Measurements from ENCODE around the gene EGFR.
A peak's percentile ranks its signal among the peaks of the same experiment; 100 is the strongest.

EGFR gene

GRCh38 chr7:55073976-55074528 lies 55.2 kb downstream of the EGFR start:
- Histone ChIP-seq H2AFZ (ENCODE audit: low read depth, low read length) (no peak overlapping the region), H3K4me3 (ENCODE audit: low read length) (peak overlapping the region; percentile 59), H3K4me1 (ENCODE audit: low read length) (peaks cover 65% of the 10 kb centered on the region), H3K36me3 (replicated peaks; ENCODE audit: low read depth, low read length) (peaks cover 8% of the 10 kb centered on the region), H3K9me3 (ENCODE audit: insufficient read depth, low read length) (0 out of 2 replicates have a peak, but pooled peaks cover 6% of the 10 kb centered on the region), H3K9ac (ENCODE audit: low read length) (peak overlapping the region; percentile 73; the same call in 1 of the 2 replicates), H3K79me2 (ENCODE audit: low read length) (no peaks in the 10 kb centered on the region), H3K27ac (ENCODE audit: low read length) (peak overlapping the region; percentile 95), H3K4me2 (ENCODE audit: low read length) (peak overlapping the region; percentile 79), H4K20me1 (ENCODE audit: insufficient read depth, low read length) (no peaks in the 10 kb centered on the region), H3K27me3 (ENCODE audit: low read depth, low read length) (peaks cover 3% of the 10 kb centered on the region; the same call in 1 of the 2 replicates)
- TF ChIP-seq, protein P1, sequence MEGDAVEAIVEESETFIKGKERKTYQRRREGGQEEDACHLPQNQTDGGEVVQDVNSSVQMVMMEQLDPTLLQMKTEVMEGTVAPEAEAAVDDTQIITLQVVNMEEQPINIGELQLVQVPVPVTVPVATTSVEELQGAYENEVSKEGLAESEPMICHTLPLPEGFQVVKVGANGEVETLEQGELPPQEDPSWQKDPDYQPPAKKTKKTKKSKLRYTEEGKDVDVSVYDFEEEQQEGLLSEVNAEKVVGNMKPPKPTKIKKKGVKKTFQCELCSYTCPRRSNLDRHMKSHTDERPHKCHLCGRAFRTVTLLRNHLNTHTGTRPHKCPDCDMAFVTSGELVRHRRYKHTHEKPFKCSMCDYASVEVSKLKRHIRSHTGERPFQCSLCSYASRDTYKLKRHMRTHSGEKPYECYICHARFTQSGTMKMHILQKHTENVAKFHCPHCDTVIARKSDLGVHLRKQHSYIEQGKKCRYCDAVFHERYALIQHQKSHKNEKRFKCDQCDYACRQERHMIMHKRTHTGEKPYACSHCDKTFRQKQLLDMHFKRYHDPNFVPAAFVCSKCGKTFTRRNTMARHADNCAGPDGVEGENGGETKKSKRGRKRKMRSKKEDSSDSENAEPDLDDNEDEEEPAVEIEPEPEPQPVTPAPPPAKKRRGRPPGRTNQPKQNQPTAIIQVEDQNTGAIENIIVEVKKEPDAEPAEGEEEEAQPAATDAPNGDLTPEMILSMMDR (IDR thresholded peaks at IDR 0.05; ENCODE audit: low read depth, low read length) = no peak
- 0 out of 2 replicates have a peak, but pooled peaks have one; percentile 60 for TF ChIP-seq EZH2phosphoT487 (IDR thresholded peaks at IDR 0.05; ENCODE audit: low read depth)

DNA sequence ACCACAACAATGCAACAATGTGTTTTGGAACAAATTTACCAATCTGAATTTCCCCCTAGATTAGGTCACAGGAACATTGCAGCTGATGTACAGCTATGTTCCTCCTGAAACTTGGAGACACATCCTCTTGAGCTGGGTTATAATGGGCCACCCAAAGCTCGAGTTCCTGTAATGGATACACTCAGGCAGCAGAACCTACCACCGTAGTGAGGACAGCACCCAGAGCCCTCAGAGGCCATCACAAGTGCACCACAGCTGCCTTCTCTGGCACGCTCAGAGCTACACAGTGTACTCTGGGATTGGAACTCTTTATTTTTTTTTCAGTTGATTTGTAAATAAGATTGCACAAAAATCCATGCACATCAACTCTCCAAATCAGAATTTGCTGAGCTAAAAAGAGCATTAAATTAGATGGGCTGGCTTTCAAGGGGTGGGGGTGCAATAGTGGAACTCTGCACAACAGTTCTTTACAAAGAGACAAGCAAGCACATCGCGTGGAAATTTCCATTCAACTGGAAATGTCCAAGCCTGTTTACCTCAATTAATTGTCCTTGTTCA lies 56.7 kb downstream of the EGFR start:
- H3K36me3 ChIP-seq (replicated peaks; ENCODE audit: low read depth, low read length) = peaks cover 8% of the 10 kb centered on the region
- peaks cover 50% of the 10 kb centered on the region for H3K4me1 ChIP-seq (ENCODE audit: low read length)
- 0 out of 2 replicates have a peak, but pooled peaks cover 6% of the 10 kb centered on the region for H3K9me3 ChIP-seq (ENCODE audit: insufficient read depth, low read length)
- no peak overlapping the region for H3K9ac ChIP-seq (ENCODE audit: low read length)
- no peak overlapping the region for H3K27ac ChIP-seq (ENCODE audit: low read length)
- peak overlapping the region; percentile 79; the same call in 1 of the 2 replicates for H3K4me2 ChIP-seq (ENCODE audit: low read length)
- TF ChIP-seq EZH2phosphoT487 (IDR thresholded peaks at IDR 0.05; ENCODE audit: low read depth) = no peak
- TF ChIP-seq, protein P1 (IDR thresholded peaks at IDR 0.05; ENCODE audit: low read depth, low read length) = no peak
- H4K20me1 ChIP-seq (ENCODE audit: insufficient read depth, low read length) = no peaks in the 10 kb centered on the region
- H3K4me3 ChIP-seq (ENCODE audit: low read length) = no peak overlapping the region
- no peaks in the 10 kb centered on the region for H3K79me2 ChIP-seq (ENCODE audit: low read length)
- peaks cover 3% of the 10 kb centered on the region; the same call in 1 of the 2 replicates for H3K27me3 ChIP-seq (ENCODE audit: low read depth, low read length)
- H2AFZ ChIP-seq (ENCODE audit: low read depth, low read length) = no peak overlapping the region

DNA sequence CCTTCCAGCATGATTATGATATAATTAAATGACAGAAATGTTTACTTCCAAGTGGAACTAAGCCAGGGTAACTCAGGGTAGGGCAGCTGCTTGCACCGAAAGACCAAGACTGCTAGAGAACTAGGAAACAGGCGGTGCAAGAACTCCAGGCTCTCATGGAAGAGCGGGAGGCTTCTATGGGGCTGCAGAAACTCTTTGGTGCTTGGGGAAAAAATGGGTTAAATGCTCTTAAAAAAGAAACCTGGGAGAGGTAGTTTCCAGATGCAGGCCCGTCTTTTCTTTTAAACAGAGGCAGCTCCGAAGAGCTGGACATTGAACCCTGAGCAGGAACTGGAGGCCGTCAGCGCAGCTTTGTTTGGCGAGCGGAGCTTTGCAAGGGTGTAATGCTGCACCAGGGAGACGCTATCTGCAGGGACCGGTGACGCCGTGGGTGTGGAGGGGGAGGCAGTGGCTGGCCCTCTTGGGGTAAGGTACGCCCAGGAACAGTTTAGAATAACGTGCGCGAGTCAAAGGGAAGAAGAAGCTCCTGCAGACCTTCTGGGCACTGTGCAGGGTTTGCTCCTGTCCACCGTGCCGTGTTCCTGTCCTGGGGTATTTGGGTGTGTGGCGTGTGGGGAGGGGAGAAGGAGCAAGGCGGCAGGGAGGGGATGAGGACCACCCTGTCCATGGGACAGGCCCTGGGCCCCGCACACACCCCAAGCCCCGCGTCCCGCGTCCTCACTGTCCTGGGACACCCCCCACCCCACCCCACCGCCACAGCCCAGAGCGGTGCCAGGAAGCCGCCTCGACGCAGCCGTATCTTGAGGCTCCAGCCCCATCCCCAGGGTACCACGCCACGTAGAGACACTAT lies 59.0 kb downstream of the EGFR start:
- Histone ChIP-seq H4K20me1 (ENCODE audit: insufficient read depth, low read length) (no peaks in the 10 kb centered on the region), H3K79me2 (ENCODE audit: low read length) (no peaks in the 10 kb centered on the region), H3K27me3 (ENCODE audit: low read depth, low read length) (peaks cover 15% of the 10 kb centered on the region; the same call in 1 of the 2 replicates), H3K9me3 (ENCODE audit: insufficient read depth, low read length) (no peaks in the 10 kb centered on the region), H3K4me1 (ENCODE audit: low read length) (peaks cover 28% of the 10 kb centered on the region), H3K4me2 (ENCODE audit: low read length) (no peak overlapping the region), H3K36me3 (replicated peaks; ENCODE audit: low read depth, low read length) (no peaks in the 10 kb centered on the region), H3K27ac (ENCODE audit: low read length) (no peak overlapping the region), H3K9ac (ENCODE audit: low read length) (no peak overlapping the region), H3K4me3 (ENCODE audit: low read length) (no peak overlapping the region), H2AFZ (ENCODE audit: low read depth, low read length) (no peak overlapping the region)
- TF ChIP-seq, protein P1 (IDR thresholded peaks at IDR 0.05; ENCODE audit: low read depth, low read length) = no peak
- no peak for TF ChIP-seq EZH2phosphoT487 (IDR thresholded peaks at IDR 0.05; ENCODE audit: low read depth)
